Measurements from ENCODE around the gene FAM13C. TPM values are rescaled to one million over a fixed set of nuclear protein-coding genes. Genes with fewer than 3 reads are reported as not detected.

The FAM13C gene
- polyA plus RNA-seq, 3 donors = 7.1 to 7.6 (median 7.5) TPM

DNA sequence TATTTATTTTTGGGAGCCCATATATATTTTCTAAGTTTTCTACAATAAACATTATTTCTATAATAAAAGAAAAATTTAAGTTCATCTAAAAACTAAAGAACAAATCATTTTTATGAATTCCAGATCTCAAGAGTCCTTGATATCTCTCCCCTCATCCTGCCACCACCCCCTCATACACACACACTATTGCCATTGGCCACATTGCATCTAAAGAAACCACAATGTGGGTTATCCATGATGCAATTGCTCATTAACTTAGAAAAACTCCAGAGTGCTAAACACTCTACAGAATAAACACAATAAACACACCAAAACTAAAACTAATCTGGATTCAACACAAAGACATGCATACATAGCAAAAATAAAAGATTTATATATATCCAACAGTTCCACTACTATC is 37.8 kb downstream of the FAM13C start:
- no peak for DNase-seq (ENCODE audit: extremely low read depth in 1 of 11, low read depth in 9 of 11, low spot score in 4 of 11)

GRCh38 chr10:59323831-59324401 is 38.4 kb downstream of the FAM13C start:
- no peak for DNase-seq (ENCODE audit: extremely low read depth in 1 of 11, low read depth in 9 of 11, low spot score in 4 of 11)

DNA sequence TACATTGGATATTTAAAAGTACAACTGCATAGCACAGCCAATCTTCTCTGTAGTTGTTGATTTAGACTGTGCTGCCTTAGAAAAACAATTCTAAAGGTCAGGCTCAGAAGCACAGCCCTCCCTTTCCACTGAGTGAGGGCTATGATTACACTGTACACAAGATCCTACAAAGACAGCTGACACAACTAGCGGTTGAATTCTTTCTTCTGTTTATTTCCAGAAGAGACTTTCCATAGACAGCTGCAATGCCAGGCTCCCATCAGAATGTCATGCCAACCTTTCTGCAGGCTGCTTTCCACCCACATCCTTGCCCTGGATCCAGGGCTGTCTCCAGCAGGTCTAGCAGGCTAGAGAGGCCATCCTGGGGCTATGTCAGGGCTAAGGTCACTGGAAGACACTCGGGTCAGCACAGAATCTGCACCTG is 39.3 kb downstream of the FAM13C start:
- peak in 3 of 11 donors; percentile 17 to 39 (median 35) for DNase-seq (ENCODE audit: extremely low read depth in 1 of 11, low read depth in 9 of 11, low spot score in 4 of 11)

- DNase-seq (ENCODE audit: extremely low read depth in 1 of 11, low read depth in 9 of 11, low spot score in 4 of 11) = no peak
Observed at GRCh38 chr10:59322131-59322530, 40.2 kb downstream of the FAM13C start.

- no peak for DNase-seq (ENCODE audit: extremely low read depth in 1 of 11, low read depth in 9 of 11, low spot score in 4 of 11)
Observed at GRCh38 chr10:59320355-59320754, 42.0 kb downstream of the FAM13C start.

- no peak for DNase-seq (ENCODE audit: extremely low read depth in 1 of 11, low read depth in 9 of 11, low spot score in 4 of 11)
Observed at GRCh38 chr10:59319854-59320253, 42.5 kb downstream of the FAM13C start.

- no peak for DNase-seq (ENCODE audit: extremely low read depth in 1 of 11, low read depth in 9 of 11, low spot score in 4 of 11)
Observed at GRCh38 chr10:59317066-59317465, 45.3 kb downstream of the FAM13C start.

GRCh38 chr10:59315465-59315864 is 46.9 kb downstream of the FAM13C start:
- no peak for DNase-seq (ENCODE audit: extremely low read depth in 1 of 11, low read depth in 9 of 11, low spot score in 4 of 11)

DNA sequence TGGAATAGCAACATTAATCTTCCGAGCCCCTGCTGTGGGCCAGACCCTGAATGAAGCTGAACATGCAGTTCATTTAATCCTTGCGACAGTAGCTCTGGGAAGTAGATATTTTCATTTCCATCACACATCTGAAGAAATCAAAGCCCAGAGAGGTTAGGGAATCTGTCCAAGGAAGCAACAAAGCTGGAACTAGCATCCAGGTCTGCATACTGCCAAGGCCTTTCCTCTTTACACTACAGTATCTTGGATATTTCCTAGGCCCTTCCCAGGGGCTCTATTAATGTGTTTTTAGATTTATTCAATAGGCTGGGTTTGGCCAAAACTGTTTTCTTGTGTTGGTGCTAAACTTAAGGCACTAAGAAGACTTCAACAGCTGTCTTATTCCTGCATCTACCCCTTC is 48.1 kb downstream of the FAM13C start:
- no peak for DNase-seq (ENCODE audit: extremely low read depth in 1 of 11, low read depth in 9 of 11, low spot score in 4 of 11)

GRCh38 chr10:59312247-59312646 is 50.1 kb downstream of the FAM13C start:
- no peak for DNase-seq (ENCODE audit: extremely low read depth in 1 of 11, low read depth in 9 of 11, low spot score in 4 of 11)

DNA sequence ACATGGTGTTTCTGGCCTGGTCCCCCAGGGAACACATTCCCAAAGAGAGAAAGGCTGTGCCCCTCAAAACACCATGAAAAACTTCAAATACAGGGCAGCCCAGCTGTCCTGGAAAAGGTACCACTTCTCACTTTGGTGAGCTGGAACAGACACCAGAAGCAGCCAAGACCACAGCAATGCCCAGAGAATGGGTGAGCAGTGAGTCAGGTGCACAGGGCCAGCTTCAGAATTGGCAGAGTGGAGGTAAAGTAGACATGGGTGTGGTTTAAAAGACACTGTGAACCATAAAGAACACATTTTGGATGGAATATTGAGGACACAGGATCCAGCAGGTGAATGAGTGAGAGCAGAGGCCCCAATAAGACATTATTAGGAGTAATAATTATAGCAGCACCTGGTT is 51.3 kb downstream of the FAM13C start:
- no peak for DNase-seq (ENCODE audit: extremely low read depth in 1 of 11, low read depth in 9 of 11, low spot score in 4 of 11)

- no peak for DNase-seq (ENCODE audit: extremely low read depth in 1 of 11, low read depth in 9 of 11, low spot score in 4 of 11)
Observed at GRCh38 chr10:59310324-59310914, 51.9 kb downstream of the FAM13C start.

DNA sequence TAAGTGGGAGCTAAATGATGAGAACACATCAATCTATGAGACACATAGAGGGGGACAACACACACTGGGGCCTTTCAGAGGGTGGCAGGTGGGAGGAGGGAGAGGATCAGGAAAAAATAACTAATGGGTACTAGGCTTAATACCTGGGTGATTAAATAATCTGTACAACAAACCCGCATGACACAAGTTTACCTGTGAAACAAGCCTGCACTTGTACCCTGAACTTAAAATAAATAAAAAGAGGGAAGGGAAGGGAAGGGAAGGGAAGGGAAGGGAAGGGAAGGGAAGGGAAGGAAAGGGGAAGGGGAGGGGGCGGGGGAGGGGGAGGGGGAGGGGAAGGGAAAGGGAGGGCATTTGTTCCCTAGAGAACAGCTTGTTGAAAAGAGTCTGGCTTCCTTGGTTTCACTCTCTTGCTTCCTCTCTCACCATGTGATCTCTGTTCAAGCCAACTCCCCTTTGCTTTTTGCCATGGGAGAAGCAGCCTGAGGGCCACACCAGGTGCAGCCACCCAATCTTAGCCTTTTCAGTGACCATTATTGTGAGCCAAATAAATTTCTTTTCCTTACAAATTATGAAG is 57.7 kb downstream of the FAM13C start:
- no peak for DNase-seq (ENCODE audit: extremely low read depth in 1 of 11, low read depth in 9 of 11, low spot score in 4 of 11)

DNA sequence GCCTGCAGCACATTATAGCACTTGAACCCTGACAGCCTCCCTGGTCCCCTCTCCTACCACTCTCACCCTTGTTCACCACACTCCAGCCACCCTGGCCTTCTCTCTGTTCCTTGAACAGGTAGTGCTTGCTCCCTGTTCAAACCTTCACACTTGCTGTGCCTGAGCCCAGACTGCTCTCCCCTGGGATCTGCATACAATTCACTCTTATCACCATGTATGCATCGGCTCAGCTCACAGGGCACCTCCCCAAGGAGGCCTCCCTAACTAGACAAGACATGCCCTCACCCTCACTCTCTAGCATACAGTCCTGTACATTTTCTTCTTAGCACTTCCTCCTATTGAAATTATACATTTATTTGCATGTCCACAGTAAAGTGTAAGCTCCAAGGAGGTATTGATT is 59.3 kb downstream of the FAM13C start:
- DNase-seq (ENCODE audit: extremely low read depth in 1 of 11, low read depth in 9 of 11, low spot score in 4 of 11) = no peak

DNA sequence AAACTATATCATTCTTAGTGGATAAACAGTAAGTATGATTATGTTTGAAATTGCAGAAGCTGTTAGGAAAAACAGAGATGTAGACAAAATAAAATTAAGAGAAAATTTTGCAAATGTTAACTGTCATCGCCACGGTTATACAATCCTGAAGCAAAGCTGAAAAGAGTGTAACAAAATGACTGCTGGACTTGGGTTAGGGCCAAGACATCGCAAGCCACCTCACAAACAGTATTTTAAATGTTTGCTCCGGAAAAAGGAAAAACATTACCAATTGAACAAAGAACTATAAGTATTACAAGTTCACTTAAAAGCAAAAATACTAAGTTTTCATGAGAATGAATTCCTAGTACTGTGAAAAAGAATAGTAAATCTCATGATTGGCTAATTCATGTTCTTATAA is 60.0 kb downstream of the FAM13C start:
- no peak for DNase-seq (ENCODE audit: extremely low read depth in 1 of 11, low read depth in 9 of 11, low spot score in 4 of 11)

- no peak for DNase-seq (ENCODE audit: extremely low read depth in 1 of 11, low read depth in 9 of 11, low spot score in 4 of 11)
Observed at GRCh38 chr10:59301067-59301754, 61.1 kb downstream of the FAM13C start.

- DNase-seq (ENCODE audit: extremely low read depth in 1 of 11, low read depth in 9 of 11, low spot score in 4 of 11) = no peak
Observed at GRCh38 chr10:59300386-59300785, 62.0 kb downstream of the FAM13C start.

- DNase-seq (ENCODE audit: extremely low read depth in 1 of 11, low read depth in 9 of 11, low spot score in 4 of 11) = no peak
Observed at GRCh38 chr10:59299933-59300332, 62.4 kb downstream of the FAM13C start.

DNA sequence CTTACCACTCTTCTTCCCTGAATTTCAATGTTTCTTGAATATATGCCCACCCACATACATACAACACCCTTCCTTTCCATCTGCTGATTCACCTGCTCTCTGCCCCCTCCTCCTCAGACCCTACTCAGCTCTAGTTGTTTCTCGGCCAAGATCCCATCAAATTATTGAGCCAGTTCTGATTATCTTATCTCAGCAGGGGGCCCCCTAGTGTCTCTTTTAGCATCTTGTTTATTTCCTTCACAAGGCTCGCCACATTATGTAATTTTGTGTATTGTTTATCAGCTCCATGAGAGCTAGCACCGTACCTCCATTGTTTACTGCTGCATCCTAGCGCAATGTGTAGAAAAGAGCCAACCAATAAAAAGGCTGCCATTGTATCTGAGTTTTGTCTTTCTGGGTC is 71.9 kb downstream of the FAM13C start:
- DNase-seq (ENCODE audit: extremely low read depth in 1 of 11, low read depth in 9 of 11, low spot score in 4 of 11) = no peak

DNA sequence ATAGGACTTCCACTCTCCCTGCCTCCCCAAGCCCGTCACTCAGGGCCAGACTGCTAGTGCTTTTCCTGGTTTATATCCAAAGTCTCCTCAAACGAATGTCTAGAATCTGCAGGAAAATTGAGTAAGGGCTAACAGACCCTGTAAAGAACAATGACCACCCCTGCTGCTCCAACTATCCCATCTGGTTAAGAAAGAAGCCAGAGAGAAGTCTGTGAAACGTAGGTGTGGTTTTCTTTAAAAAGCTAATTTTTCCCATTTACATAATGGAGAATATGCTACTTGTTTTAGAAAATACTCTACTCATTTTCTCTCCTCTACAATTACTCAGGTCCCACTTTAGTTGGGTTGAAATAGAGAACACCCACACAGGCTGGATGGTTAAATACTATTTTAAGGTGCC is 72.5 kb downstream of the FAM13C start:
- no peak for DNase-seq (ENCODE audit: extremely low read depth in 1 of 11, low read depth in 9 of 11, low spot score in 4 of 11)

Data from renal cortex interstitium (tissue), 11 donors.